GM19455 (cell line): ENCODE measurements around the gene SRRT.
"Not testable (repeated sequence)": the region's sequence is repeated elsewhere in the genome, so short reads cannot be mapped to it uniquely, and the experiment has no call there.

Source experiments
- ATAC-seq: cut with Tn5 transposase; IDR thresholded peaks from one replicate; pipeline ENCODE4 v1.9.1; 2021; ENCODE audit not compliant: unreplicated experiment

The SRRT gene

DNA sequence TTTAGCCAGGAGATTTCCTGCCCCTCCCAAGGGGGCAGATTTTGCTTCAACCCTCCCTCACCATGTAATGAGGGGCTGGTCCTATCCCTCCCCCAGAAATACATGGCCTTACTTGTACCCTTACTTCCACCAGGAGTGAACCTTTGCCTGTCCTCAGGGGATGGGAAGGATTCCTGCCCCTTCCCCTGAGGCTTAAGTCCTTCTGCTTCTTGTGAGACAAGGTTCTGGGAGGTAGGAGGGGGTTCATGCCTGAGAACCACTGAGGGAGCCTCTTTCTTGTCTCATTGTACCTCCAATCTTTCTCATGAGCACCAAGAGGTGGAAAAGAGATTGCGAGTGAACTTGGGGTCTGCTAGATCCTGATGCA, 54.9 kb downstream of the SRRT start:
- ATAC-seq = no peak

DNA sequence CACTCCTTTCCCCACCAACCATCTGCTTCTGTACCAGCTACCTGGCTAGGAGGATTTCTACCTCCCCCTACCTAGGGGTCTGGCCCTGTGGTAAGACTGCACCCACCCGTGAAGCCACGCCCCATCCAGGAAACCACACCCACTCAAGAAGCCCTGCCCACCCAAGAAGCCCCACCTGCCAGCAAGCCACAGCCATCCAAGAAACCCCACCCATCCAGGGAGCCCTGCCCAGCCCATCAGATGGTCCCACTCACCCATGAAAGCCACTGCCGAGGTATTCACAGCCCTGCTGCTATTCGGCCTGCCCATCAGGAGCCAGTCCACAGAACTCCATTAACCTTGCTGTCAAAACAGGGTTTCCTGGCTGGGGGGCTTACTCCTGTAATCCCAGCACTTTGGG, 58.8 kb downstream of the SRRT start:
- ATAC-seq = no peak

DNA sequence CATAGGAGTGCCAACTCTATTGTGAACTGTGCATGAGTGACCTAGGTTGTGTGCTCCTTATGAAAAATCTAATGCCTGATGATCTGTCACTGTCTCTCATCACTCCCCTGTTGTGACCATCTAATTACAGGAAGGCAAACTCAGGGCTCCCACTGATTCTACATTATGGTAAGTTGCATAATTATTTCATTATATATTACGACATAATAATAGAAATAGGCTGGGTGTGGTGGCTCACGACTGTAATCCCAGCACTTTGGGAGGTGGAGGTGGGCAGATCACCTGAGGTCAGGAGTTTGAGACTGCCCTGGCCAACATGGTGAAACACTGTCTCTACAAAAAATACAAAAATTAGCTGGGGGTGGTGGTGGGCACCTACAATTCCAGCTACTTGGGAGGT, 60.5 kb downstream of the SRRT start:
- not testable (repeated sequence) for ATAC-seq

DNA sequence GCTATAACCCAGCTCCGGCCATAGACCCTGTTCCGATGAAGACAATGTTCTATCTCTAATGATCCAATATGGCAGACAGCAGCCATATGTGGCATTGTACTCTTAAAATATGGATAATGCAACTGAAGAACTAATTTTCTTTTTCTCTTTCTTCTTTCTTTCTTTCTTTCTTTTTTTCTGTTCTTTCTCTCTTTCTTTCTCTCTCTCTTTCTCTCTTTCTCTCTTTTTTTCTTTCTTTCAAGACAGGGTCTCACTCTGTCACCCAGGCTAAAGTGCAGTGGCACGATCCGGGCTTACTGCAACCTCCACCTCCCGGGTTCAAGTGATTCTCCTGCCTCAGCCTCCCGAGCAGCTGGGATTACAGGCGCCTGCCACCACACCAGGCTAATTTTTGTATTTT, 61.3 kb downstream of the SRRT start:
- not testable (repeated sequence) for ATAC-seq
